Colon (tissue), 2 donors: ENCODE results near the gene ELOB.

Source experiments
- FAIRE-seq: peaks from 2 replicates; lab custom pipeline; 2012; peaks lifted over from hg19 to GRCh38; lab: Jason Lieb, UNC
- donor health status: control.
- donor health status: control.

Gene ELOB

DNA sequence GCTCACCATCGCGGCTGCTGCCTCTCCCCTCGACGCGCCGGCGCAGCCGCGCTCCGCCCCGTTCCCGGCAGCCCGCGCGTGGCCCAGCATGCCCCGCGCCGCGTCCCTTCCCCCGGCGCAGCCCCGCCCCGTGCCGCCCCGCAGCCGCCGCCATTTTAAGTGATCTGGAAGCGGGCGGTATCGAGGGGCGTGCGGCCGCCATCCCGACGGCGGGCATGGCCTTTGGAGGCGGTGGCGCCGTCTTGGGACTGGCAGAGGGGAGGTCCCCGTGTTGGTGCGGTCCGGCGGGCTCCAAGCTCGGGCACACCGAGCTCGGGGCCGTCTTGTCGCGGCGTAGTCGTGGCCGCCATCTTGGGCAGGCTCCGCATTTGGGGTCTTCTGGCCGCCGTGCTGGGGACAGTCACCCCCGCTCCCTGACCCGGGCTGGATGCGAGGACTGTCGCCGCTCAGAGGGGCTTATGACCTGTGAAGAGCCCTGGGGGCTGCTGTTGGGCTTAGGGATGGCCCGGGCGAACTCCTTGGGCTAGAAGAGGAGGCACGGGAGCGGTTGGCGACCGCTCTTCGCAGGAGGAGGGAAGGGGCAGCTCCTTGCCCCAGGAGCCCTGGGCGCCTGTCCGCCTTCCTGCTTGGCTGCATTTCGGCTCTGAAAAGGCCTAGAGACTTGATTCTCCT, at the start of gene ELOB:
Gene ELOB (minus strand): TSS at position 50 of the 672 bp plus-strand sequence. CDS start 41 bp downstream, at position 9.
- FAIRE-seq, result no peak

DNA sequence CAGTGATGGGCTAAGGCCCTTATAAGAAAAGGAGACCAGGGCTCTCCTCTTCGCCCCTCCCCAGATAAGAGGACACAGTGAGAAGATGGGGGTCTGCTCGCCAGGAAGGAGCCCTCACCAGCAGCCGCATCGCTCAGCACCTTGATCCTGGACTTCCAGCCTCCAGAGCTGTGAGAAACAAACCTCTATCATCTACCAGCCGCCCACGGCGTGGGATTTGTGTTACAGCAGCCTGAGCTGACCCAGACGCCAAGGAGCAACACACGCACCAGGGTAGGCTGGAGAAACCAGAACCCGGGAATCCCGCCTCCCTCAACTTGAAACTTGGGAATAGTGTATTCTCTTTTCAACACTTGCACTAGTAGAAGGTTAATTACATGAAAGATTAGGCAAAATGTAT, 48.8 kb upstream of the ELOB start:
- FAIRE-seq, result no peak

DNA sequence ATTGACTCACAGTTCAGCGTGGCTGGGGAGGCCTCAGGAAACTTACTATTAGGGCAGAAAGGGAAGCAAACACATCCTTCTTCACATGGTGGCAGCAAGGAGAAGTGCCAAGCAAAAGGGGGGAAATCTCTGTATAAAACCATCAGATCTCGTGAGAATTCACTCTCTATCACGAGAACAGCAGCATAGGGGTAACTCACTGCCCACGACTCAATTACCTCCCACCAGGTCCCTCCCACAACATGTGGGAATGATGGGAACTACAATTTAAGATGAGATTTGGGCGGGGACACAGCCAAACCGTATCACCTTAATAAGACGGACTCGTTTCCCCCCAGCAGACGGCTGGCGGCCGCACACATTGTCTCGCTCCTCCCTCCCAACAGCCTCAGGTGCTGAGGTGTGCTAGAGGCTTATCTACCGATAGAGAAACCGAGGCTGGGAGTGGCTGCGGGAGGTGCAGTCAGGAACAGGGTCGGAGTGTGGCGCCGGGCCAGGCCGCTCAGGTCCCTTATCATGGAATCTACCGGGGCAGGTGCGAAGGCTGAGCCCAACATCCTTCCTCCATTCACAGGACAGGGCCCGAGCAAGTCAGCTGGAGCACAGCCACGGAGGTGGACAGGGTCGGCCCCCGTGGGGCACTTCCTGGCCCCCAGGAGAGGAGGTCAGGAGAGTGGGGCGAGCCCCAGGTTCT, 48.1 kb upstream of the ELOB start:
- no peak for FAIRE-seq

DNA sequence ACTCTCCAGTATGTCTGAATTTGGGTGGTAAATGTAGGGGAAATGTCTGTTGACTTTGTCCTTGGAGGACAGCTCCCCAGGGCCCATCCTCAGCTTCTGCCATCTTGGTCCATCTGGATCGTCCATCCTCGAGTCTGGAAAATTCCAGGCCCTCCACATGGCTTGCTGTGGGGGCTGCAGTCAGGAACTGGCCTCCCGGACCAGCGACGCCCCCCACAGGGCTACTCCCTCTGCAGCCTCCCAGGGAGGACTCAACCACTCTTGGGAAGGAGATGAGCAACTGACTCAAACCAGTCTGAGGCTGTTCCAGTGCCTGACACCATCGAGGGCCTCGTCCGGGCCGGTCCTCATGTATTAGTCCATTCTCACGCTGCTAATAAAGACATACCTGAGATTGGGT, 47.5 kb upstream of the ELOB start:
- no peak for FAIRE-seq

DNA sequence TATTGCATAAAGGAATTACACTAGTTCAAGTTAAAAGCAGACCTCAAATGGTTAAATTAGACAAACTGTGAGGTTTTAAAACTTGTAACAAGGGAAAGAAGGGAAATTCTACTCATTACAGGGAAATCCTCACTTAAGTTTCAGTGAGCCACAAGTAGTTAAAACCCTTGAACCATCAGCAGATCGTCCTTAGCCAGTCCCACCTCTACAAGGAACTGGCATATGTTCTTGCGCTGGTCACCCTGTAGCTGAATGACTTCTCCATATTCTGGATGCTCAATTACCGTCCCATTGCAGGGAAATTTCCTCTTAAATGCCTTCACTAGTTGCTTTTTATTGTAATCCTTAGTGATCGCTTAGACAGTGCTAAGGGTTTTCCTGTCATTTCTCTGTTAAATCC, 45.4 kb upstream of the ELOB start:
- FAIRE-seq, result no peak

DNA sequence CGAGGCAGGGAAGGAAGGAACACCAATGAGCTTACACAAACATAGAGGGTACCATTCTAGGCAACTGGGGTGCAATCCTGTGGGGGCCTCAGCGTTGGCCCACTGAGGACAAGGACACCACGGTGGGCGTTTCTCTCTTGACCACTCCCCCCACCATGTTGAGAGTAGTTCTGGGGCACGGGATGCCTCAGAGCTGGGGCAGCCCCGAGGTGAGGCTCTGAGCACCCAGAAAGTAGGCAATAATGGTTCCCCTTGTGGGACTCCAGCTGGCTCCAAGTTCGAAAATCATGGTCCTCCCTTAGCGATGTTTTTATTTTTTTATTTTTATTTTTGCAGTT, 45.0 kb upstream of the ELOB start:
- FAIRE-seq, result no peak

DNA sequence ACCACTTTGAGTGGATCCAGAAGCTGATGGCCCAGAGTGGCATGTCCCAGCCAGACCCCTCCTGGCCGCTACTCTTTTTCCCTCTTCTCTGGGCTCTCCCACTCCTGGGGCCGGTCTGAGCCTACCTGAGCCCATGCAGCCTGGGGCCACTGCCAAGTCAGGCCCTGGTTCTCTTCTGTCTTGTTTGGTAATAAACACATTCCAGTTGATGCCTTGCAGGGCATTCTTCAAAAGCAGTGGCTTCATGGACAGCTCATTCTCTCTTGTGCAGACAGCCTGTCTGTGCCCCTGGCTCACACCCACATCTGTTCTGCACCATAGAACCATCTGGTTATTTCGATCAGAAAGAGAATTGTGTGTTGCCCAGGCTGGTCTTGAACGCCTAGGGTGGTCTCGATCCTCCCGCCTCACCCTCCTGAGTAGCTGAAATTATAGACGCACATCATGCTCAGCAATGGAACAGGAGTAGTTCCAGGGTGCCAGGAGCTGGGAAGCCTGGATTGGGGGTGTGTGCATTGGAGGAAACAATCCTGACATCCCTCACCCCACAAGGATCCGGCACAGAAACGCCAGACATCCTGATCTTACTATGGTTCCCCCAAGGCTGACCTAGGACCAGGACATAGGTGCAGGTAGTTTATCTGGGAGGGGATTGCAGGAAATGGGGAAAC, 44.5 kb upstream of the ELOB start:
- no peak for FAIRE-seq

DNA sequence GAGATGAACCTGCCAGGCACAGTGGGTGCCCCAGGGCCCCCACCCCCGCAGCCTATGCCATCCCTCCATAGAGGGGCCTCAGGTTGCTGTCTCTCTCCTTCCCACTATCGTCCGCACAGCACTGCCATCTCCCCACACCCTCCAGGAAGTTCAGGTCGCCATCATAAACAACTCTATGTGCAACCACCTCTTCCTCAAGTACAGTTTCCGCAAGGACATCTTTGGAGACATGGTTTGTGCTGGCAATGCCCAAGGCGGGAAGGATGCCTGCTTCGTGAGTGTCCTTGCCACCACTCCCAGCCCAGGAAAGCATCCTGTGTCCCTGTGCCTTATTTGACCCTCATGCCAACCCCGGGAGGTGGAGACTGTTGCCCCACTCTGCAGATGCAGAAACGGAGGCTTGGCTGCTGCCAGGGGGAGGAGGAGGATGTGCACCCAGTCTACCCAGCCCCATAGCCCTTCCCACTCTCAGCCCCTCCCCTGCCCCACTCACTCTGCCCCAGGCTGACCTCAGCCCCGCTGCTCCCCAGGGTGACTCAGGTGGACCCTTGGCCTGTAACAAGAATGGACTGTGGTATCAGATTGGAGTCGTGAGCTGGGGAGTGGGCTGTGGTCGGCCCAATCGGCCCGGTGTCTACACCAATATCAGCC, 43.9 kb upstream of the ELOB start:
- no peak for FAIRE-seq

DNA sequence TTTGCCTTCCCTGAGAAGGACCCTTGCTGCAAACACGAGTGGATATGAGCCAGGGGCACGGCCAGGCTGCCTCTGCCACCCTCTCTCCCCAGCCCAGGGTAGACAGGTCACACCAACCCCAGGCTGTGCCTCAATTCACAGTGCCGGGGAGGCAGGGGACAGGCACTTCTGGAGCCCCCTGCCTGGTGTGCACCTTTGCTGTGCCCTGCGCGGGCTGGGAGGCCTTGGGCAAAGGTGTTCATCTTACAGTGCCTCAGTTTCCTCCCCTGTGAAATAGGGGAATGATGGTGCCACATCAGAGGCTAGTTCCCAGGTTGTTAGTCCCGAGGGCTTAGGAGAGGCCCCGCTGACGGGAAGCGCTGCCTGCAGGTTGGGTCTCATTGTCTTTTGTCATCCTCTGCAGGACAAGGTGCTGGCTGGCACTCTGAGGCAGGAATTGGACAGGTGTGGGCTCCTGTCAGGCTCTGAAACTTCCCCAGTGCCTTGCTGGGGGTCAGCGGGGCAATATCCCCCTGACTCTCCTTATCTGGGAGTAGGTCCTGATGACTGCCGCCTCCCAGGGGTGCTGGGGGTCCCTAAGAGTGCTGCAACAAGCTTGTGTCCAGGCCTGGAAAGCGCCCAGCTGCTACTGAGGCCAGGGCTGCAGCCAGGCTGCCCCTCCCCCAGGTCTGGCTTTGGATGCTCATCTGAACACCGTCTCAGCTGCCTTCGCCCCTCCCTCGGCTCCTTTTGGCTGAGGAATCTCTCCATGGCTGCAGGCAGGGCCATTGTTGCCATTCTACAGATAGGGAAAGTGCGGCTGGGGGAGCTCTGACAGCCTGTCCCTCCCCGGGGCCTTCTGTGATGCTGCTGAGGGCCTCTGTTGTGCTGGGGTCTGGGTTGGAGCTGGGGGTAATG, 43.1 kb upstream of the ELOB start:
- FAIRE-seq, result no peak

DNA sequence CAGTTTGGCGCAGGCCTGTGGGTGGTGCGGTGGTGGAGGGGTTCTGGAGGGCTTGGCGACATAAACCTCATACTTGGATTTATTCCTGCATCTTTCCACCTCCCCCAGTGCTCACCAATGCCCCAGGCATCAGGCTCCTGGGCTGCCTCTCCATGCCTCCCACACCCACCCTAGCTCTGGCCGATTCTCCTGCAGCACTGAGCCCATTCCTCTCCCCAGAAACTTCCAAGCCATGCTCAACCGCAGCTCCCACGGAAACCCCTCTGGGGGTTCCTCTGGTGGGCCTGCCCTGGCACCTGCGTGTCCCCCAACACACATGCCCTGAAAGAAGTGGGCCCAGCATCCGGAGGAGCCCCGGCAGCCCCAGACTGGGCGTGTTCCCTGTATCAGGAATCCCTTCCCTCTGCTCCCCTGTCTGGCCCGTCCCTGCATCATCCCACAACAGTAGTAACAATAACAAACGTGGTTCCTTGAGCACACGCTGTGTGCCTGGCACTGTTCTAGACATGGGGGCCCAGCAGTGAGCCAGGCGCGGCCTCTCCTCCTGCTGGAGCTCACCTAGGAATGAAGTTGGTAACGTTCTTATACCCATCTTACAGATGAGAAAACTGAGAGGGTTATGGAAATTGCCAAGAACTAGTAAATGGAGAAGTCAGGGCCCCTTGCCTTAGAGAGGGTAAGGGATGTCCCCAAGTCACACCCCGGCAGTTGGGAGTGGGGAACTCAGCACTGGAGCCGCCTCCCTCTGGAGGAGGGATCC, 42.3 kb upstream of the ELOB start:
- FAIRE-seq, result no peak

DNA sequence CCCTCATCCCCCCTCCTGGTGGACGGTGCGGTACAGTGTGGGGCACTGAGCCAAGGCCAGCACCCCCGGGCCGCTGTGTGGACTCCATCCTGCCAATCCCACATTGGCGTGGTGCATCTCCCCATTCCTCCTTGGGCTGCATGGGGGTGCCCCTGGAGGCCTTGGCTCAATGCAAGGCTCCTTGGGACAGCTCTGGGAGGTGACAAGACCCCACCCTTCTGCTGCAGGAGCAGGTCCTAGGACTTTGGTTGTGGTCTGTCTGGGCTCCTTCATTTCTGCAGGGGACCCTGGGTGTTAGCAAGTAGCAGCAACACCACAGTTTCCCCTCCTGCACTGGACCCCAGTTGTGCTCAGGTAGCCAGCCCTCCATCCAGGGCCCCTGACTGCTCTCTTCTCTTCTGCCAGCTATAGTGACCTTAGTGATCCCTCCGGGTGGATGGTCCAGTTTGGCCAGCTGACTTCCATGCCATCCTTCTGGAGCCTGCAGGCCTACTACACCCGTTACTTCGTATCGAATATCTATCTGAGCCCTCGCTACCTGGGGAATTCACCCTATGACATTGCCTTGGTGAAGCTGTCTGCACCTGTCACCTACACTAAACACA, 41.3 kb upstream of the ELOB start:
- FAIRE-seq, result no peak

DNA sequence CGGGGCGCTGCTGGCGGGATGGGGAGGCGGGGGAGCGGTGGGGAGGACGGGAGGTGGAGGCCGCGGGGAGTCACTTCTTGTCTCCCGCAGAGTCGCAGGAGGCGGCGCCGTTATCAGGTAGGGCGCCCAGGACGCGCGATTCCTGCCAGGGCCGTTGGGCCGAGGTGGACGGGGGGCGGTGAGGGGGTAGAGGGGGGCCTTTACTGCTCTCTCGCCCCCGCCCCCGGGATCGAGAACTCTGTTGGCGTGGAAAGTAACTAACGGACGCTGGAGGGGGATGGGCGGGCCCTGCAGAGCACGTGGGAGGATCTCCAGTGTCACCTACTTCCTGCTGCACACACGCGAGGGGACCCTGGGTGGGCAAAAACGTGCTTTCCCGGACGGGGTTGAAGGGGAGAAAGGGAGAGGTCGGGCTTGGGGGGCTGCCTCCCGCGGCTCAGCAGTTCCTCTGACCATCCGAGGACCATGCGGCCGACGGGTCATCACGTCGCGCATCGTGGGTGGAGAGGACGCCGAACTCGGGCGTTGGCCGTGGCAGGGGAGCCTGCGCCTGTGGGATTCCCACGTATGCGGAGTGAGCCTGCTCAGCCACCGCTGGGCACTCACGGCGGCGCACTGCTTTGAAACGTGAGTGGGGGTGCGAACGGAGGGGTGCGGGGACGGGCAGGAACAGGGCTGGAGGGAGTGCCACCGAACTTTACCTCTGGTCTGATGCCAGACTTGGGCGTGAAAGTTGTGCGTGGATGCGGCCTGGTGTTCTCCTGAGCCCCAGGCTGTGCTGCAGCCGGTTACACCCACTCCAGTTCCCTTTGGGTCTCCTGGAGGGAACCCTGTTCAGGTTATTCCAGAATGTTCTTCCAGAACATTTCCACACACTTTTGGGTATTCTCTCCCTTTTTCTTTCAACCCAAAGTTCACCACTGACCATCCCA, 40.5 kb upstream of the ELOB start:
- no peak for FAIRE-seq

DNA sequence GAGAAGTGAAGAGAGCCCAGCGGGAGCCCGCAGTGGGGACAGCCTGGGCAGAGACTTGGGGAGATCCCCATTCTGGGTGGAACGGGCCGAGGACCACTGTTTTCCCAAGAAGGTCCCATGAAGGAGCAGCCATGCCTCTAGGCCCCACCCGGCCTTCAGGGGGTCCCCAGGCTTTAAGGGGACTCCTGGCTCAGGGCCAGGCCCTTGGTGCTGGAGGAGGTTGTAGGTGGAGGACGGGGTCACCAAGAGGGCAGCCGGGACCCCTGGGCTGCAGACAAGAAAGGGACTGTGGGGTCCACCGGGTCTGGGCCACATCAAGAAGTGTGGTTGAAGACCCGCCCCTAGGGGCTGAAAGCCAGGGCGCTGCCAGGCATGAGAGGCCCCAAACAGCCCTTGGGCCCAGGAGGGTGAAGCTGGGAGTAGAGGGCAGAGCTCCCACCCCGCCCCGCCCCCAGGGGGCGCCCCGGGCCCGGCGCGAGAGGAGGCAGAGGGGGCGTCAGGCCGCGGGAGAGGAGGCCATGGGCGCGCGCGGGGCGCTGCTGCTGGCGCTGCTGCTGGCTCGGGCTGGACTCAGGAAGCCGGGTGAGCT, 39.8 kb upstream of the ELOB start, which contains the start of gene PRSS21:
Gene PRSS21 (plus strand): TSS at position 487 of the 589 bp plus-strand sequence. CDS start 32 bp downstream, at position 519.
- FAIRE-seq, result no peak

DNA sequence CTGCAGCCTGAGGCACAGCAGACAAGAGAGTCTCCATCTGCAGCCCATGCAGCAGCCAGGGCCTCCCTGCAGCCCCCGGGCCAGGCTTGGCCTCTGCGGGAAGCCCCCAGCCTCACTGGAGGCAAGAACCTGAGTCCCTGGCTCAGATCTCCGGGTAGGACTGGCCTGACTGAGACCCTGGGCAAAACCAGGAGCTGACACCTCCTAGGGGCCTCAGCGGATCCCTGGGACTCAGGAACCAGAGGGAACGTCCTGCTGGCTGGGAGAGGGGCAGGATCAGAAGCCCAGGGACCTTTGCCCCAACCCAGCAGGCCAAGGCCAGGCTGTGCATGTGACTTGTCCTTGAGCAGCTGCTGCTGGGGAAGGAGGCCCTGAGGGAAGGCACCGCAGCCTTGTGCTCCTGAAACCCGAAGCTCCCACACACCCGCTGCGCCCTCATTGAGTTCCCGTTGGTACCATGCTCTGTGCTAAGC, 38.3 kb upstream of the ELOB start:
- no peak for FAIRE-seq

DNA sequence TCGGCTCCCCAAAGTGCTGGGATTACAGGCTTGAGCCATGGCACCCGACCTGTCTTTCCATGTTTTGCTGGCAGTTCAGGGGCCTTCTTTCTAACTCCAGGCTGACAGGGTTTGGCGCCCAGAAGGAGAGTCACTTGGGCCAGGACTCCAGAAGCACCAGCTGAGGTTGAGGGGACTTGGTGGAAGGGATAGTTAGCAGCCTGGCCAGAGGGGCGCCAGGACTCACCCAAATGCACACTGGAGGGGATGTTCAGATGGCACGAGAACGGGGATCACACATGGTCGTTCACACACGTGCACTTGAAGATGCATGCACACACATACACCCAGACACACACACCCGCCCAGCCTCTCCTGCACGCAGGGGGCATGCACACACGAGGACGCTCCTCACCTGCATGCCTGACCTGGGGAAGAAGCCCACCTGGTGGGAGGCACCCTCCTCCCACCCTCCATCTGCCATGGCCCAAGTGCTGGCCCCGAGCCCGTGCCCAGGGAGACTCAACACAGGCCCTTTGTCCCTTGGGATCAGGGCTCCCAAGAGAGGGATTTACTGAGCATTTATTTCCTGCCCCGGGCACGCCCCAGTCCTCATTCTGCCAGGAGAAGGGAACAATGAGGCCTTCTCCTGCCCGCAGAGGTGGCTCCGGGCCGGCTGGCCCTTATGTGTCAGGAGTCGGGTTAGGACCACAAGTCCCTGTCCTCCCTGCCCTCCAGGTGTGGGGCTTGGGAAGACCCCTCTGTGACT, 37.6 kb upstream of the ELOB start:
- FAIRE-seq, result no peak

DNA sequence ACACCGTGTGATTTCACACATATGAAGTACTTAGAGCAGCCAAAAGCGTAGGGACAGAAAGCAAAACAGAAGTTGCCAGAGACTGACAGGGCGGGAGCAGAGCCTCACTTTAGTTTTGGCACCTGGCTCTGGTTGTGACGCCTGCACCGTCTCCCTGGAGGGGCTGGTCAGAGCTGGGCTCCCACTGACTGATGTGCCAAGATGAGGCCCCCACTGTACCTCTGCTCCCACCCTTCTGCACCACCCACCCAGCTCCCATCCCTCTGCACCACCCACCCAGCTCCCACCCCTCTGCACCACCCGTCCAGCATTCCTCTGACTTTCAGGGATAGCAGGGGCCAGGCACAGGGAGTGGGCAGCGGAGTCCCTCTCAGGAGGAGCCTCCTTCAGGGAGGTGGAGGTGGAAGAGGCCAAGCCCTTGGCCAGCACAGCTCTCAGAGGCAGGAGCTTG, 36.7 kb upstream of the ELOB start:
- no peak for FAIRE-seq

DNA sequence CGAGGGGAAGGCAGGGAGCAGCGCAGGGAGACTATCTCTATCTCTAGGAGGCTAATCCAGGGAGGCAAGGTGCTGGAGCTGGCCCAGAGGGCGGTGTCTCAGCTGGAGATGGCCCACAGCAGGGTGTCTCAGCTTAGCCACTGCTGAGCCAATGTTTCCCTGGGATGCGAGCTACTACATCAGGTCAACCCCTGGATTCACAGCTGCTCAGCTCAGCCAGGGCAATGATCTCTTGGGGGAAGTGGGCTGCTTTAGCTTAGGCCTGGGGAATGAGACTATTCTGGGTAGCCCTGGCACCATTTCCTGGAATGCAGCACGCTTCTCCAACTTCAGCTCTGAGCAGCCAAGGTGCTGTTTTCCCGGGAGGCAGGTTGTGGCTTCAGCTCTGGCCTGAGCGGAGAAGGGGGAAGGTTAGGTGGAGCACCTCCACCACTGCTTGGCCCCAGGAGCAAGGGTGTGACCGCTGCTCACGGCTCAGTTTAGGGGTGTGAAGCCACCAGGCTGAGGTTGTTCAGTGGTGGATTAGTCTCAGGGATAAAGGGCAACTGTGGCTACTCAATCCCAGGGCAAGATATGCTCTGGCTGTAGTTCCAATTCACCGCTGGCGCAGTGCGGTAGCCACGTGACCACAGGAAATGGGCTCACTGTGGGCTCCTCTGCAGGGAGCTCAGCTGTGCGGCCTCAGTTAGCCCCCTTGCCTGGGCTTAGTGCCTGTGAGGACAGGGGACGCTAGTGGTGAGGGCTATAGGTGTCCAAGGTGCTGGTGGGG, 34.8 kb upstream of the ELOB start:
- FAIRE-seq, result no peak
